Activated T-helper 17 cell treated with anti-CD3 and anti-CD28 coated beads, Interleukin-2, amount 50 U/mL, for 72 hours (primary cell): ENCODE results near the gene FAM107B. TPM values are rescaled to one million over a fixed set of nuclear protein-coding genes. Genes with fewer than 3 reads are reported as not detected.

Source experiments
- ATAC-seq: fragments of 150-1000 bp; cut with Tn5 transposase; replicated peaks from 2 replicates; pipeline ENCODE4 v1.10.0; 2021; ENCODE audit warnings: mild to moderate bottlenecking, moderate library complexity
- H3K27ac Mint-ChIP-seq: one replicate; pipeline ENCODE4 v1.8.0; 2022; ENCODE audit warnings: mixed read lengths
- H3K27me3 Mint-ChIP-seq: one replicate; pipeline ENCODE4 v1.8.0; 2022; ENCODE audit warnings: mixed read lengths
- H3K36me3 Mint-ChIP-seq: one replicate; pipeline ENCODE4 v1.8.0; 2022; ENCODE audit warnings: low read depth, mild to moderate bottlenecking, mixed read lengths
- H3K4me1 Mint-ChIP-seq: one replicate; pipeline ENCODE4 v1.8.0; 2022; ENCODE audit warnings: mixed read lengths
- H3K4me3 Mint-ChIP-seq: one replicate; pipeline ENCODE4 v1.8.0; 2022; ENCODE audit warnings: mild to moderate bottlenecking, mixed read lengths
- H3K9me3 Mint-ChIP-seq: one replicate; pipeline ENCODE4 v1.8.0; 2022; ENCODE audit warnings: mixed read lengths
- total RNA-seq, 2 donors: library from RNA; stranded (reverse); gene quantifications; one replicate each; pipeline ENCODE4 v1.2.3, GENCODE V29; 2022

FAM107B gene
- total RNA-seq, 2 donors from 2014 or later: 143 to 188 TPM

DNA sequence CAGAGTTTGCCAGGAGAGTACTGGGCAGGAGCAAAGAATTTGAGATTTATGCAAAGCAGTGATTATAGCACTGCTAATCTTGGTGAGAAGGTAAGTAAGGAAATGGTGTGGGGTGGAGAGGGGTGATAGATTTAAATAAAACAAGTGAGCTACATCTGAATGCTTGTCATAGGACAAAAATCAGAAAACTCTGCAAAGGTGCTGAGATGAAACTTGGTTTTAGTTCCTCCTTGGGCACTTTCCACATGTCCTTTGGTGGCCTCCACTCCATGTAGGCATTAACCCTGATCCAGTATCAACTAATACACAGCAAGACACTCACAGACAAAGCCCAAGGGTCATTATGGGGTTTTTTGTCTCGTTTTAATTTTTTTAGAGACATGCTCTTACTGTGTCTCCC lies 25.7 kb upstream of the FAM107B start:
- Mint-ChIP-seq H3K27ac (no peak overlapping the region), H3K4me3 (no peak overlapping the region), H3K27me3 (no peaks in the 10 kb centered on the region), H3K36me3 (no peaks in the 10 kb centered on the region), H3K4me1 (no peaks in the 10 kb centered on the region), H3K9me3 (no peaks in the 10 kb centered on the region)
- no peak for ATAC-seq

DNA sequence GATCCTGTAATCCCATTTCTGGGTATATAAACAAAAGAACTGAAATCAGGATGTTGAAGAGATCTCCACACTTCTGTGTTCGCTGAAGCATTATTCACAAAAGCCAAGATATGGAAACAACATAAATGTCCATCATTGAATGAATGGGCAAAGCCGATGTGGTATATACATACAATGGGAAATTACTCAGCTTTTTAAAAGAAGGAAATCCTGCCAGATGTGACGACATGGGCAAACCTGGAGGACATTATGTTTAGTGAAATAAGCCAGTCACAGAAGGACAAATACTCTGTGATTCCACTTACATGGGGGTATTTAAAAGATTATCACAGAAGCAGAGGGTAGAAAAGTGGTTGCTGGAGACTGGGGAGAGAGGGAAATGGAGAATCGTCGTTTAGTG lies 23.9 kb upstream of the FAM107B start:
- Mint-ChIP-seq H3K4me3 (no peak overlapping the region), H3K9me3 (no peaks in the 10 kb centered on the region), H3K27ac (no peak overlapping the region), H3K4me1 (no peaks in the 10 kb centered on the region), H3K27me3 (no peaks in the 10 kb centered on the region), H3K36me3 (no peaks in the 10 kb centered on the region)
- ATAC-seq: no peak

DNA sequence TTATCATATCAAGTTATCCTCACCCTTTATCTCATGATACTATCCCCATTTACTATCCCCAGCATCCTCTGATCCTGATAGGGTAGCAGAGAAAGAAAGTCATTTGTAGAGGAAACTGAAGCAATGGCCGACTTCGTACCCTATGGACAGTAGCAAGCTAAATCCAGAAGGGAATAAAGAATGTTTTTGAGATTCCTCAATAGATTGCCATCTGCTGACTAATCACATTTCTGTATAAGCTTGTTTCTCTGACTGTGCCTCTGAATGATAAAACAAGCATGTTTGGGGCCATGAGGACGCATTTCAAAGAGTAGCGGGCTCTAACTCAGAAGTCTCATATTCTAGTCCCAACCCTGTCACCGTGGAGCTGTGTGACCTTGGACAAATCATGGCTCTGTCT lies 13.2 kb upstream of the FAM107B start:
- H3K4me3 Mint-ChIP-seq: no peak overlapping the region
- no peaks in the 10 kb centered on the region for H3K4me1 Mint-ChIP-seq
- H3K27ac Mint-ChIP-seq: no peak overlapping the region
- H3K36me3 Mint-ChIP-seq: no peaks in the 10 kb centered on the region
- ATAC-seq: no peak
- peaks cover 13% of the 10 kb centered on the region for H3K9me3 Mint-ChIP-seq
- H3K27me3 Mint-ChIP-seq: no peaks in the 10 kb centered on the region

DNA sequence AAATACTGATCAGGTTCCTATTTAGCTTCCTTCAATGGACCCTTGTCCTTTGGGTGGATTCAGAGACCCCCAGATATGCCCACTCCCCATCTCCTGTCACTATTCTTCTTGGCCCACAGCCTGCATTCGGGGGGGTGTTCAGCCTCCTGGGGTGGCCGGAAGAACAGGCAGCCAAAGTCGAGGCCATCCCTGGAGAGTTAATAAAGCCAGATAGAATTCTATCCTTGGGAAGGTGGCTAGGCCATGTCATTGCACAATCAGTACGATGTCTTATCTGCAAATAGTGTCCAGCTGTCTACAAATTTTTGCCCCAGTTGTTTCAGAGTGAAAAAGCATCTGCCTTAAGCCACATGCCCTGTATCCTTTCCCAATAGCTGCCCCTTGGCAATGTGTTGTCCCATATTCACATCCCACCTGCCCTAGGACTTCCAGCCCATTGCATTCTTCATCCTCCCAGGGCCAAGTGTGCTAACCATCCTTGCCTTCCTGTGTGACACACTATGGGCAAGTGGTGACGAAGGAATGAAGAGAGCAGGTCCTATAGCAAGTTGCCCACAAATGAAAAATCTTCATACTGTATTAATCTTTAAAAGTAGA lies 9.9 kb upstream of the FAM107B start:
- ATAC-seq: no peak
- Mint-ChIP-seq H3K4me1 (peaks cover 4% of the 10 kb centered on the region), H3K4me3 (no peak overlapping the region), H3K36me3 (no peaks in the 10 kb centered on the region), H3K27me3 (no peaks in the 10 kb centered on the region), H3K9me3 (peaks cover 12% of the 10 kb centered on the region), H3K27ac (peak overlapping the region; percentile 38)

DNA sequence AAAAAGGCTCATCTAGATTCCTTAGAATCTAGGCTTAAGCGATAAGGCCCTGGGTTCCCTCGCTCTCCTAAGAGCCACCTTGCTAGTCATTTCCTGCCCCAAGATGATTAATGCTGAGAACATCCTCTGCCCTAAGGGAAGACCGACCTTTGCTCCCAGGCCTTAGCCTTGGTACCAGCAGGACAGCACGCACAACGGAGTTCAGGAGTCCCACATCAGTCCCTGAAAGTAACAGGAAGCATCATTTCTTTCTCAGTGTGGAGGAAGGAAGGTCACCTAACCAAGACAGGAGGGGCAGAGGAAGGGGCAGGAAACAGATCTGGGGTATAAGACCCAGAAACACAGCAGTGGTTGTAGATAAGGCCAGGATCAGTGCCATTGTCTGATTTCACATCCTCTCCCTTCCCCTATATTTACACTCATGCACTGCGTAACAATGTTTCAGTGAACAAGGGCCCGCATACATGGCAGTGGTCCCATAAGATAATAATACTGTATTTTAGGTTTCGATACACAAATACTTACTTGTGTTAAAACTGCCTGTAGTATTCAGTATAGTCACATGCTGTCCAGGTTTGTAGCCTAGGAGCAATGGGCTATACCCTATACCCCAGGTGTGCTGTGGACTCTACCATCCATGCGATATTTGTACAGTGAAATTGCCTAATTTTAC lies 8.1 kb upstream of the FAM107B start:
- H3K9me3 Mint-ChIP-seq: peaks cover 7% of the 10 kb centered on the region
- no peaks in the 10 kb centered on the region for H3K36me3 Mint-ChIP-seq
- H3K4me3 Mint-ChIP-seq: no peak overlapping the region
- H3K27ac Mint-ChIP-seq: peak overlapping the region; percentile 79
- peak; percentile 94 for ATAC-seq
- peaks cover 4% of the 10 kb centered on the region for H3K4me1 Mint-ChIP-seq
- H3K27me3 Mint-ChIP-seq: no peaks in the 10 kb centered on the region

DNA sequence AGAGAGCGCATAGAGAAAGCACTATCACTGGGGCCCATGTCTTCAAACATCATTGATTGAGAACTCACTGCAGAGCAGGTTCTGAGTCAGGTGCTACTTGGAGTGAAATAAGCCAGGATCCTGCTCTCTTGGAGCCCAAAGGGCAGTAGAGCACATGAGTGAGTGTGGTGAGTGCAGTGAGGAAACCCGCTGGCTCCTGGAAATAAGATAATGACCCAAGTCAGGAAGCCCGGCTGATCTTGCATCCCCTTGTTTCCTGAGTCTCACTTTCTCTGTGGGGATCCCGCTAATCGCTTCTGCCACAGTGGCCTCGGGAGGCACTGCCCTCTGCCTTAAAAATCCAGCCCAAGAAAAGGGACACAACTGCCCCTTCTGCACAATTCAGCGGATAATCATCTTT lies 7.1 kb upstream of the FAM107B start:
- Mint-ChIP-seq H3K27me3 (no peaks in the 10 kb centered on the region), H3K4me3 (no peak overlapping the region), H3K4me1 (peaks cover 4% of the 10 kb centered on the region), H3K36me3 (no peaks in the 10 kb centered on the region), H3K27ac (no peak overlapping the region), H3K9me3 (peaks cover 7% of the 10 kb centered on the region)
- no peak for ATAC-seq

DNA sequence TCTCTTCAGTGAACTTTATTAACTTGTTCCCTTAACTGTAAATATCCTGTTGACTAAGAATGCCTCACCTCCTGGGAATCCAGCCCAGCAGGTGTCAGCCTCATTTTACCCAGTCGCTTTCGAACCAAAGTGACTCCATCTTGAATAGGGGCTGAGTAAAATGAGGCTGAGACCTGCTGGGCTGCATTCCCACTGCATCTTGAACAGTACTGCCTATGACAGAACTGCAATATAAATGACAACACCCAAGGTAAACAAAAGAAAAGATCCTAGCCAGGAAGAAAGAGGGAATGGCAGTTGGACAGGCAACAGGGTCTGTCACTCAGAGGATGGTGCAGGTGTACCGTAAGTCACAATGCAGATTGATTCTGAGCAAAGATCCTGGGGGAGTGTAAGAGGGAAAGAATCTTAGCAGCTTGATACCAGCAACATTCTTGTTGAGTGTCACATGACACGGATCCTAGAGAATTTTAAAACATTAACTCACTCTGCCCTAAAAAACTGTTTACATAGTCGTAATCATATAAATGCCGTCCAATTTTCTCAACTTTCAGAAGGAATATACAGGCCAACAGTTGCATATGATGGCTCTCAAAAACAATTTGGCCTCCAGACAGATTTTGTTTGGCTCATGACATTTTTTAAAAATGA lies 4.4 kb upstream of the FAM107B start:
- ATAC-seq: no peak
- peaks cover 4% of the 10 kb centered on the region for H3K4me1 Mint-ChIP-seq
- no peaks in the 10 kb centered on the region for H3K9me3 Mint-ChIP-seq
- no peak overlapping the region for H3K4me3 Mint-ChIP-seq
- no peak overlapping the region for H3K27ac Mint-ChIP-seq
- no peaks in the 10 kb centered on the region for H3K27me3 Mint-ChIP-seq
- no peaks in the 10 kb centered on the region for H3K36me3 Mint-ChIP-seq

DNA sequence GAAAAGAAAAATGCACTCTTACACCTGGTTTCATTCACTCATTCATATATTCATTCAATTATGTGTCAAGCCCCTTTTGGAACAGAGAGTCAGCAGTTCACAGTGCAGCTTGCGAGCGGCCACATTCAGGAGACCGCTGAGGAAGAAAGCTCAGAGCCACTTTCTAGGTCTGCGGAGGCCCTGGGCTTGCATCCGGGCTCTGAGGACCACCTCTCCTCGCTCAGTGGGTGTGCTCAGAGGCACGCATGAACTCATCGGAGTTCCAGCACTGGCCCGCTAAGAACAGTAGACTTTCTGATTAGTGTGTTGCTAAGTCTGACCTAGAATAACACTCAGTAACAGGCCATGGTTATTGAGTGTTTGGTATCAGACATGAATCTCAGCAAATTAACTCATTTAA lies 1.8 kb upstream of the FAM107B start:
- Mint-ChIP-seq H3K9me3 (no peaks in the 10 kb centered on the region), H3K4me1 (no peaks in the 10 kb centered on the region), H3K27ac (no peak overlapping the region), H3K27me3 (no peaks in the 10 kb centered on the region), H3K4me3 (no peak overlapping the region), H3K36me3 (no peaks in the 10 kb centered on the region)
- ATAC-seq: no peak

DNA sequence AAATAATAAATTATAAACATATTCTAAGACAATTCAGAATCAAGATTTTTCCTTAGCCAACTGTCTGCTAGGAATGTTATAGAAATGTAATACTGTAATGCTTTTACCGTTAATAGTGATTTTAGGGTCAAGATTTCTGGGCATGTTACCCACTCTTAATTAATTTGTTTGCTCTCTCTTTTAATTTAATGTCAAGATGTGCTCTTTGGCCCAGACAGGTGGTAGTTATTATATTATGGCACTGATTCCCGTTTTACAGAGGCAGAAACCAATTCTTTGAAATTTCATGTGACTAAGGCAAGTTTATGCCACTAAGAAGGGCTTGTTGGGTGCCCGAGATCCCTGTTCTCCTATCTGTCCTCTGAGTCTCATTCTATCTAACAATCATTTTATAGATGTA lies 959 bp upstream of the FAM107B start:
- H3K27me3 Mint-ChIP-seq: no peaks in the 10 kb centered on the region
- H3K36me3 Mint-ChIP-seq: no peaks in the 10 kb centered on the region
- no peak for ATAC-seq
- H3K9me3 Mint-ChIP-seq: no peaks in the 10 kb centered on the region
- H3K27ac Mint-ChIP-seq: no peak overlapping the region
- H3K4me3 Mint-ChIP-seq: no peak overlapping the region
- no peaks in the 10 kb centered on the region for H3K4me1 Mint-ChIP-seq

DNA sequence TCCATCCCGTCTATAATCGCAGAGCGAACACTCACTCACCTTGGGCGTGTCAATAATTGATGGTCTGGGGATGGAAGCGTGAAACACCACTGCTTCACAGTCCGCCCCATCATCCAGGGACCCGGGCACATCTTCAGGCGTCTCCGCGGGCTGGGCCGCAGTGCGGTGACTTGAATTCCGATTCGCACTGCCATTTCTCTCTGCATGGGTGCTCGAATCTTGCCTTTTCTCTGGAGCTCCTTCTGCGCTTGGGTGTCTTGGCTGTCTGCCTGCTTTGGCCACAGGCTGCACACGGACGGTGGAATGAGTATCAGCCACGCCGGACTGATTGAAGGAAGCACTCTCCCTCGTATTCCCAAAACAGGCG lies 500 bp downstream of the FAM107B start:
- no peak for ATAC-seq
- H3K9me3 Mint-ChIP-seq: no peaks in the 10 kb centered on the region
- no peaks in the 10 kb centered on the region for H3K36me3 Mint-ChIP-seq
- no peak overlapping the region for H3K27ac Mint-ChIP-seq
- no peaks in the 10 kb centered on the region for H3K27me3 Mint-ChIP-seq
- H3K4me3 Mint-ChIP-seq: no peak overlapping the region
- no peaks in the 10 kb centered on the region for H3K4me1 Mint-ChIP-seq

DNA sequence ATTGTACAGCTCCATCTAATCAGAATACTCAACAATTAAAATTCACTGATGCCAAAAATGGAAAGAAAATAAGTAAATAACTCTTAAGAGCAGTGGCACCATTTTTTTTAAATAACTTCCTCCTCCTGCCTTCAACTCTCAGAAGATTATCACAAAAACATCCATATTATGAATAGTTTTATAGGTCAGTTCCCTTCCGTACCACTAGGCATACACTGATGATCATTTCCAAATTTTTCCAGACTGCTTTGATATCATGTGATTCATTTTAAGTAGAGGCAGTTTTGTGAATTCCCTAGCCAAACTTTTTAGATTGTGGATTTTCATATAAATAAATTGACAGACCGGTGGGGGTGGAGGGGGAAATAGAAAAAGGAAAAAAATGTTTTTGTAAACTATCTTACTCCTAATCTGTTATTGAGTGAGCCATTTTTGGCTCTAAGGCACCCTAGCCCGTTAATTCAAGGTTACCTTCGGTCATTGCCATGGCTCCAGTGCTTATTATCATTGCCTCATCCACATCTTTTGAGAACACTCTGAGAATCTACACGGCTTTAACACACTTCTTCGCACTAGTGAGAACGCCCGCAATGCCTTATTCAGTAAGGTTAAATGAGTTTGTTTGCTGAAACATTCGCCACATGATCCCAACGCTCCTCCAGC lies 1.0 kb downstream of the FAM107B start:
- no peak overlapping the region for H3K27ac Mint-ChIP-seq

DNA sequence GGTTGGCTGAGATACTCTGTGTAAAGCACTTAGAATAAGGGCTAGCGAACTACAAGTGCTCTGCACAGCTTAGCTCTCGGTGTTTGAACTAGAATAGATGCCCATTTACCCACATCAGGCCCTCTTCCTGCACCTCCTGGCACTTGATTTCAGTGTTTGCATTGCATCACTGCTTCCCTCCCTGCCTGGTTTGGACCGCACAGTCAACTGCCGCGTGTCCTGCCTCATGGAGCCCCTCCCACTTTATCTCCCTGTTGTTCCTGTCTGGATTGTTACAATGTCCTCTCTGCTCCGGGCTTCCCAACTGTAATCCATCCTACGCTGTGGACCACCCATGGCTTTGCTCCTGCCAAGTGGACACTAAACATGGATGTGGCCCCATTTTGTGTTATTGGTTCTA lies 2.3 kb downstream of the FAM107B start:
- Mint-ChIP-seq H3K4me1 (no peaks in the 10 kb centered on the region), H3K4me3 (no peak overlapping the region), H3K9me3 (no peaks in the 10 kb centered on the region), H3K27me3 (no peaks in the 10 kb centered on the region), H3K36me3 (no peaks in the 10 kb centered on the region), H3K27ac (no peak overlapping the region)
- ATAC-seq: no peak

More for the DNA sequence above, 1.0 kb downstream of the FAM107B start:
- Mint-ChIP-seq H3K9me3 (no peaks in the 10 kb centered on the region), H3K36me3 (no peaks in the 10 kb centered on the region), H3K27me3 (no peaks in the 10 kb centered on the region), H3K4me3 (no peak overlapping the region), H3K4me1 (no peaks in the 10 kb centered on the region)
- no peak for ATAC-seq

DNA sequence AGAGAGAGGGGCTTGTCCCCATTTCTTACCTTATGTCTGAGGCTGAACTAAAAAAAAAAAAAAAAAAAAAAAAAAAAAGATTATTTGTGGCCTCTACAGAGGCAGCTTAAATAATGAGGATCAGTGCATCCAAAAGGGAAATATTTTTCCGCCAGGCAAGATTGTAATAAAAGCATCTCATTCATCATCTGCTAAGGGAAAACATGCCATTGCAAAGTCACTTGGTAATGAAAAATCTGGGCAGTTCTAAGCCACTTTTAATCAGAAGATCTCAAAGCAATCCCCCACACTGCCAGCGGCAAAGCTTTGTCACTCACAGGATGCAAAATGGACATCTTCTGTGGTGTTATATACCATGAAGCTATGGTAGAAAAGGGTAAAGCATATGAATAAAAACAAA lies 3.8 kb downstream of the FAM107B start:
- H3K9me3 Mint-ChIP-seq: no peaks in the 10 kb centered on the region
- H3K27me3 Mint-ChIP-seq: no peaks in the 10 kb centered on the region
- no peaks in the 10 kb centered on the region for H3K36me3 Mint-ChIP-seq
- H3K27ac Mint-ChIP-seq: no peak overlapping the region
- no peak for ATAC-seq
- no peaks in the 10 kb centered on the region for H3K4me1 Mint-ChIP-seq
- no peak overlapping the region for H3K4me3 Mint-ChIP-seq

DNA sequence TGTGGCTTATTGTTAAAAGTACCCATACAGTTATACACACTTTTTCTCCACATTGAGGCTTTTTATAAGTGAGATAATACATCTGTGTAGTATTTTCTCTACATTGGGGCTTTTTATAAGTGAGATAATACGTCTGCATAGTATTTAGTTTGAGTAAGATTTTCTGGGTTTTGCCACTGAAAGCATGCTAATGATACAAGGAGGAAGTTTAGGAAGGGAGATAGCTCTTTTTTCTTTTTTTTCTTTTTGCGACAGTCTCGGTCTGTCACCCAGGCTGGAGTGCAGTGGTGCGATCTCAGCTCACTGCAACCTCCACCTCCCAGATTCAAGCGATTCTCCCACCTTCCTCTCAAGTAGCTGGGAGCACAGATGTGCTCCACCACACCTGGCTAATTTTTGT lies 13.3 kb downstream of the FAM107B start:
- ATAC-seq: no peak
- no peak overlapping the region for H3K27ac Mint-ChIP-seq
- no peaks in the 10 kb centered on the region for H3K9me3 Mint-ChIP-seq
- no peak overlapping the region for H3K4me3 Mint-ChIP-seq
- H3K36me3 Mint-ChIP-seq: no peaks in the 10 kb centered on the region
- no peaks in the 10 kb centered on the region for H3K4me1 Mint-ChIP-seq
- H3K27me3 Mint-ChIP-seq: no peaks in the 10 kb centered on the region
